Suprapubic skin (tissue), 4 donors: ENCODE results near the gene EGFR.

Source experiments
- CTCF ChIP-seq, 2 donors: fragments of 200-600 bp in 1 of 2; fragments of 450-650 bp in 1 of 2; sonication (generic) in 1 of 2; IDR thresholded peaks; one replicate each; pipeline ENCODE4 v1.5.1; 2016 to 2019; ENCODE audit warnings: antibody characterized with exemption in 2 of 2, mild to moderate bottlenecking in 1 of 2, moderate library complexity in 1 of 2
- POLR2A ChIP-seq, 2 donors: fragments of 450-650 bp; IDR thresholded peaks; one replicate each; pipeline ENCODE4 v1.6.1; 2017; ENCODE audit warnings: antibody characterized with exemption in 2 of 2, mild to moderate bottlenecking in 2 of 2, moderate library complexity in 2 of 2
- POLR2AphosphoS5 ChIP-seq, 3 donors: sonication (generic); formaldehyde crosslinking; IDR thresholded peaks; one replicate each; pipeline ENCODE4 v1.6.1; 2017; ENCODE audit warnings: antibody characterized with exemption in 3 of 3

DNA sequence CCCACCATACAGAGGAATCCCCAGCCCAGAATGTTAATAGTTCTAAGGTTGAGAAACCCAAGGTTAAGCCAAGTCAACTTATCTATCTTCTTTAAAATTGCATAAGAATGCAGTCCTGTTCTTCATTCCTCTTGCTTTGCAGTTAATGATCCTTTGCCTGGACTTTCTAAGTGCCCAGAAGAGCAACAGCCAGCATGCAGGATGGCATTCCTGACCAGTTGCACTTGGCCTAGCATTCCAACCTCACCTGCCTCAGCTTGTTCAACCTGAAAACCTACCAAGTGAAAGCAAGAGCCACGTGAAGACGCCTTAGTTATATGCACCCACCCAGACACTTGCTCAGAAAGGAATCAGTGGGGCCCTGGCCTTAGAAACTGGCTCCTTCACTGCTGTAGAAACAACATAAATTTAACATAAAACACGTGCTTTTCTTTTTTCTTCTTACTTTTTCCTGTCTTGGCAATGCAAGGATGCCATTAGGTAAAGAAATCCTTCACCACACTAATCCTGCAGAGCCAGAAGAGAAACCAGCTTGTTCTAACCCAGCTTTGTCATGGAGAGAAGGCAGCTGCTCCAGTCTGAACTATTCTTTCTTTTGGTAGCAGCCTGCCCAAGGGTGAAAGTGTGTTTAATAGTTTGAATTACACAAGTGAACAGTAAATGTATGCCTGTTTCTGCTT, 25.0 kb downstream of the EGFR start:
- no peak for TF ChIP-seq CTCF (IDR thresholded peaks at IDR 0.05)
- no peak for TF ChIP-seq POLR2AphosphoS5 (IDR thresholded peaks at IDR 0.05)
- TF ChIP-seq POLR2A (IDR thresholded peaks at IDR 0.05), result no peak
